Measurements from ENCODE around the gene GAL3ST2. TPM values are rescaled to one million over a fixed set of nuclear protein-coding genes. Genes with fewer than 3 reads are reported as not detected.
A peak's percentile ranks its signal among the peaks of the same experiment; 100 is the strongest.
"Not testable (repeated sequence)": the region's sequence is repeated elsewhere in the genome, so short reads cannot be mapped to it uniquely, and the experiment has no call there.

GAL3ST2 gene
- total RNA-seq, 1 donor from 2014 or later = 1.3 TPM

DNA sequence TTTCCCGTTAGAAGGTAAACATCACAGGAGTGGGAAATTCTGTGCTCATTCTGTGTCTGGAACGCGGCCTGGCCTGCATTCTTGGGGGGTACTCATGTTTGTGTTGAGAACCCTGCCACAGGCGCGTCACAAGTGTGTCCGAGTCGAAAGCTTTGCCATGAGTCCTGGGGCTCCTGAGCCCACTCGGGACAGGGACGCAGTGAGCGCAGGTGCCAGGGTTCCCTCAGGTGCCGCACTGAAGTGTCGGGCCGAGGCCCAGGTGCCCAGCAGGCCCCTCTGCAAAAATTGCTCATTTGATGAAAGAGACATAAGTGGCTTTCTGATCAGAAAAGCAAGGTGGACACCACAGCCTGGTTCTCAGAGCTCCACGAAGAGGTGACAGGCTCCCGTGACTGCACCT is 37.4 kb upstream of the GAL3ST2 start:
- no peaks in the 10 kb centered on the region for H3K27me3 Mint-ChIP-seq (ENCODE audit: low read depth)
- no peak for DNase-seq (ENCODE audit: low spot score)
- H3K36me3 Mint-ChIP-seq (ENCODE audit: low read depth) = peaks cover 22% of the 10 kb centered on the region
- intact Hi-C loops (cut with micrococcal nuclease) = no loop called here
- no peaks in the 10 kb centered on the region for H3K9me3 Mint-ChIP-seq
- H3K4me3 Mint-ChIP-seq (ENCODE audit: low read depth) = no peak overlapping the region
- peaks cover 27% of the 10 kb centered on the region for H3K4me1 Mint-ChIP-seq (ENCODE audit: low read depth)
- H3K27ac Mint-ChIP-seq = peak overlapping the region; percentile 59

DNA sequence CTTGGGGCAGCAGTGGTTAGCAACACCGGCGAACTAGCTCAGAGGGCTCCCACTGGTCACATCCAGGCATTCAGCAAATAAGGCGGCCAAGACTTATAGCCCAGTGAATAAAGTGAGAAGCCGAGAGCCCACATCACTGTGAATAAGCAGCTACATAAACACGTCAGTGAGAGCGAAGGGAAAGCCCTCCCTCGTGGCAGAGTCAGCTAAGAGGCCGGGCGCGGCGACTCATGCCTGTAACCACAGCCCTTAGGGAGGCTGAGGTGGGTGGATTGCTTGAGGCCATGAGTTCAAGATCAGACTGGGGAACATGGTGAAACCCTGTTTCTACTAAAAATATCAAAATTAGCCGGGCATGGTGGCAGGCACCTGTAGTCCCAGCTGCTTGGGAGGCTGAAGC is 37.0 kb upstream of the GAL3ST2 start:
- Mint-ChIP-seq H3K27me3 (ENCODE audit: low read depth) (no peaks in the 10 kb centered on the region), H3K36me3 (ENCODE audit: low read depth) (peaks cover 24% of the 10 kb centered on the region), H3K4me3 (ENCODE audit: low read depth) (no peak overlapping the region), H3K9me3 (no peaks in the 10 kb centered on the region), H3K27ac (peak overlapping the region; percentile 59), H3K4me1 (ENCODE audit: low read depth) (peaks cover 27% of the 10 kb centered on the region)
- intact Hi-C loops (cut with micrococcal nuclease) = no loop called here
- DNase-seq (ENCODE audit: low spot score) = no peak

DNA sequence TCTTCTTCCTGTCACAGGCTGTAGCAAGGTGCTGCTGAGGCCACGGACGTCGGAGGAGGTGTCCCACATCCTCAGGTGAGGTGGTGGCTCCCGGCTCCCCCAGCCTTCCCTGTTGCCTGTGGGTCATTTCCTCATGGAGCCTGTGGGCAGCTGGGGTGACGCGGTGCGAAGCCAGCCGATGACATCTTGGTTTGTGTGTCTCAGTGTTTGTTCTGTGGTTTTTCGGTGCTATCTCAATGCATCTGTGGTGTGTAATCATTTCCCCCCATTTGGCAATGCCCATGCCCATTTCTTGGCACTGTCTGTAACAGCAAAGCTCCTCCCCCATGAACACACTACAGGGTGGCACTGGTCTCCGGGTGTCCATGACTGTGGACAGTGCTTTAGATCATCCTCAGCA is 35.6 kb upstream of the GAL3ST2 start:
- no peak for DNase-seq (ENCODE audit: low spot score)
- intact Hi-C loops (cut with micrococcal nuclease) = no loop called here
- peaks cover 2% of the 10 kb centered on the region for H3K9me3 Mint-ChIP-seq
- peak overlapping the region; percentile 14 for H3K27ac Mint-ChIP-seq
- peaks cover 38% of the 10 kb centered on the region for H3K36me3 Mint-ChIP-seq (ENCODE audit: low read depth)
- no peak overlapping the region for H3K4me3 Mint-ChIP-seq (ENCODE audit: low read depth)
- H3K4me1 Mint-ChIP-seq (ENCODE audit: low read depth) = peaks cover 27% of the 10 kb centered on the region
- H3K27me3 Mint-ChIP-seq (ENCODE audit: low read depth) = no peaks in the 10 kb centered on the region

DNA sequence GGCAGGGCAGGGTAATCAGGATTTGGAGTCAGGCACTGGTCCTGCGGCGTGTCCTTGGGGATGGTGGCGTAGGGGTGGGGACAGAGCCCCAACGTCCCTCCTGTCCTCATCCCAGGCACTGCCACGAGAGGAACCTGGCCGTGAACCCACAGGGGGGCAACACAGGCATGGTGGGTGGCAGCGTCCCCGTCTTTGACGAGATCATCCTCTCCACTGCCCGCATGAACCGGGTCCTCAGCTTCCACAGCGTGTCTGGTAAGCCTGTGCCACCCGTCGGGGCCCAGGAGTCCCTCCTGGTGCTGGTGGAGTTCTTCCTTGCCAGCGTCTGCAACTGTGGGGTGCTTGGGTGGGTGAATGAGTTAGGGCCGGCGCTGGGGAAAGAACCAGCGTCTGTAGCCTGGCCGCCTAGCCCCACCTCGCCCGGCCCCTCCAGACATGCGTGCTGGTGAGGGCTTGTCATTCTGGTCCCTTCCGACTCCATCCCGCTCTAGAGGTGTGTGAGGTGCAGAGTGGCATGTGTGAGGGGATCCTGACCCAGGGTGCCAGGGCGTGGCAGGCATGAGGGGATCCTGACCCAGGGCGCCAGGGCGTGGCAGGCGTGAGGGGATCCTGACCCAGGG is 34.2 kb upstream of the GAL3ST2 start:
- intact Hi-C loops (cut with micrococcal nuclease) = no loop called here
- H3K4me1 Mint-ChIP-seq (ENCODE audit: low read depth) = peaks cover 26% of the 10 kb centered on the region
- no peaks in the 10 kb centered on the region for H3K27me3 Mint-ChIP-seq (ENCODE audit: low read depth)
- H3K4me3 Mint-ChIP-seq (ENCODE audit: low read depth) = no peak overlapping the region
- H3K36me3 Mint-ChIP-seq (ENCODE audit: low read depth) = peaks cover 41% of the 10 kb centered on the region
- peaks cover 4% of the 10 kb centered on the region for H3K9me3 Mint-ChIP-seq
- no peak overlapping the region for H3K27ac Mint-ChIP-seq
- DNase-seq (ENCODE audit: low spot score) = no peak

DNA sequence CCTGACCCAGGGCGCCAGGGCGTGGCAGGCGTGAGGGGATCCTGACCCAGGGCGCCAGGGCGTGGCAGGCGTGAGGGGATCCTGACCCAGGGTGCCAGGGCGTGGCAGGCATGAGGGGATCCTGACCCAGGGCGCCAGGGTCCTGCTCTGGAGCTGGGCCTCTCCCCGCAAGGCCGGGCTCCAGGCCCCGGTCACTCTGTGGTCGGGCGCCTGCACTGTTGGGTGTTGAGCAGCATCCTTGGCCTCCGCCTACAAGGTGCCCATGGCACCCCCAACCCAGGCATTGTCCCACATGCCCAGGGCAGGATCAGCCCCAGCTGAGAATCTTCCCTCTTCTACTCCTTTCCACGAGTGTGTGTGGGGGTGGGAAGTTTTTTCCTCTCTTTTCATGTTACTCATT is 33.6 kb upstream of the GAL3ST2 start:
- intact Hi-C loops (cut with micrococcal nuclease); H3K27me3 Mint-ChIP-seq (ENCODE audit: low read depth): not testable (repeated sequence)

DNA sequence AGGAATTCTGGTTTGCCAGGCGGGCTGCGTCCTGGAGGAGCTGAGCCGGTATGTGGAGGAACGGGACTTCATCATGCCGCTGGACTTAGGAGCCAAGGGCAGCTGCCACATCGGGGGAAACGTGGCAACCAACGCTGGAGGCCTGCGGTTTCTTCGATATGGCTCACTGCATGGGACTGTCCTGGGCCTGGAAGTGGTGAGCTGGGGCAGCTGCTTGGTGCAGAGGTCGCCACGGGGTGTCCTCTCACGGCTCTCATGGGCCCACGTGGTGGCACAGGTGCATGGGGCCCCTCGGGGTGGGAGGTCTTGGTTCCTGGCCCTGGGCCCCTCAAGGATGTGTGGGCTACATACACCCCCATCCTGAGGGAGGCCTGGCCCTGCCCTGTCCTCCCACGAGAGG is 33.0 kb upstream of the GAL3ST2 start:
- Mint-ChIP-seq H3K36me3 (ENCODE audit: low read depth) (peaks cover 34% of the 10 kb centered on the region), H3K27ac (no peak overlapping the region), H3K9me3 (peaks cover 4% of the 10 kb centered on the region), H3K4me3 (ENCODE audit: low read depth) (no peak overlapping the region), H3K4me1 (ENCODE audit: low read depth) (peaks cover 20% of the 10 kb centered on the region), H3K27me3 (ENCODE audit: low read depth) (no peaks in the 10 kb centered on the region)
- DNase-seq (ENCODE audit: low spot score) = no peak
- intact Hi-C loops (cut with micrococcal nuclease) = no loop called here

More for the DNA sequence above, 33.6 kb upstream of the GAL3ST2 start:
- DNase-seq (ENCODE audit: low spot score); H3K27ac Mint-ChIP-seq; H3K9me3 Mint-ChIP-seq; H3K4me3 Mint-ChIP-seq (ENCODE audit: low read depth): not testable (repeated sequence)
- H3K36me3 Mint-ChIP-seq (ENCODE audit: low read depth) = peaks cover 36% of the 10 kb centered on the region
- peaks cover 22% of the 10 kb centered on the region for H3K4me1 Mint-ChIP-seq (ENCODE audit: low read depth)

DNA sequence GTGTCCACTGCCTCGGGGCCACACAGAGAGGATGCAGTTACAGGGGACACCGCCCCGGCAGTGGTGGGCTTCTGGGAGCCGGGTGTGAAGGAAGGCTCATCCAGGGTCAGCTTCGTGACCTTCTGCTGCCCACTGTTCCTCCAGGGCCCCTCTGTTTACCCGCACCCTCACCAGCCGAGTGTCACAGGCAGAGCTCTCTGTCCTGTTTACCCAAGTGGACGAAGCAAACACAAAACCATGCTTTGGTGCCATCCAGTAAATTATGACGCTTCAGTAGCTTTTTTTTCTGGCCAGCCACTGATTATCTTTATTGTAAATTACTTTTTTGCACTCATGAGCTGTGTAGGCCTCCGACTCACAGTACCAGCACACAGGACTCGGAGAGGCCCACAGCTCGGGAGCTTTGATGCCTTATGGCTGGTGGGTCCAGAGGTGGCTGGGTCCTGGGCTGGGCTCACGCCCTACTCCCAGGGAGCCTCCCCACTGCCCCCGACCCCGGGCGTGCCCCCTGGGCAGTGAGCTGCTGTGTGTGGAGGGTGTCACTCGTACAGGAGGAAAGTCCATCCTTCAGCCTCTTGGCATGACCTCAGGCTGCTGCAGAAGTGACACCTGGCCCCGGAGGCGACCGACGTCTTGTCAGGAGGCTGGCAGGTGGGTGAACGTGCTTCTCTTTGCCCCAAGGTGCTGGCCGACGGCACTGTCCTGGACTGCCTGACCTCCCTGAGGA is 32.4 kb upstream of the GAL3ST2 start:
- Mint-ChIP-seq H3K4me1 (ENCODE audit: low read depth) (peaks cover 16% of the 10 kb centered on the region), H3K4me3 (ENCODE audit: low read depth) (no peak overlapping the region), H3K9me3 (peaks cover 4% of the 10 kb centered on the region), H3K27ac (no peak overlapping the region), H3K36me3 (ENCODE audit: low read depth) (peaks cover 38% of the 10 kb centered on the region), H3K27me3 (ENCODE audit: low read depth) (no peaks in the 10 kb centered on the region)
- intact Hi-C loops (cut with micrococcal nuclease) = no loop called here
- DNase-seq (ENCODE audit: low spot score) = no peak

DNA sequence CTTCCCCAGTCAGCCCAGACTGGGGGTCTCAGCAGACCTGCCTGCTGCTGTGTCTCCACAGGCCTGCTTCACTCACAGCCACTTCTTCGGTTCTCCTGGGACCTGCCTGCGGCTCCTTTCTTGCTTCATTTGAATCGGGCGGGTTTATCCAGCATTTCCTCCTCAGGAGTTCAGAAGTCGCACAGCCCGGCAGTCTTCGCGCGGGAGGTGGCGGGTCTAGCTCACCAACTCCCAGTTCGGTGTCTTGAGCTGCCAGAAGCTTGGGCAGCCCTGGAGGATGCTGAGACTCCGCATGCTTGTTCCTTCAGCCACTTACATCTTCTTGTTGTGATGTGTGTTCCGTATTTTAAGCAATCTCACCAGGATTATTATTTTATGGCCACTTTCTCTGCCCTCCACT is 31.3 kb upstream of the GAL3ST2 start:
- Mint-ChIP-seq H3K27me3 (ENCODE audit: low read depth) (no peaks in the 10 kb centered on the region), H3K9me3 (peaks cover 4% of the 10 kb centered on the region), H3K4me1 (ENCODE audit: low read depth) (peaks cover 6% of the 10 kb centered on the region), H3K4me3 (ENCODE audit: low read depth) (no peak overlapping the region), H3K27ac (no peak overlapping the region), H3K36me3 (ENCODE audit: low read depth) (peaks cover 43% of the 10 kb centered on the region)
- intact Hi-C loops (cut with micrococcal nuclease) = no loop called here
- no peak for DNase-seq (ENCODE audit: low spot score)

DNA sequence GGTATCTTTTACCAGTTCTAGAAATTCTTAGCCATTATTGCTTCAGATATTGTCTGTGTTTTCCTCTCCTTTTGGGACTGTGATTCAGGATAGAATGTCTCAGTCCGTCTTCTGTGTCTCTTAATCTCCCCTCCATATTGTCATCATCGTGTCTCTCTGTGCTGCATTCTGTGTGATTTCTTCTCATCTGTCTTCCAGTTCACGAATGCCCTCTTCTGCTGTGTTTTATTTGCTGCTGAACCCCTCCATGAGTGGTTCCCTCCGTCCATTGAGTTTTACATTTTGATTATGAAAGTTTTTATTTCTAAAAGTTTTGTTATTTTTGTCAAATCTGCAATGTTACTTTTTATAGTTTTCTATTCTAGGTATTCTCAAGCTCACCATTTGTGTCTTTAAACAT is 30.5 kb upstream of the GAL3ST2 start:
- H3K4me1 Mint-ChIP-seq (ENCODE audit: low read depth) = peaks cover 2% of the 10 kb centered on the region
- H3K27ac Mint-ChIP-seq = no peak overlapping the region
- peaks cover 44% of the 10 kb centered on the region for H3K36me3 Mint-ChIP-seq (ENCODE audit: low read depth)
- intact Hi-C loops (cut with micrococcal nuclease) = no loop called here
- no peak overlapping the region for H3K4me3 Mint-ChIP-seq (ENCODE audit: low read depth)
- no peaks in the 10 kb centered on the region for H3K27me3 Mint-ChIP-seq (ENCODE audit: low read depth)
- no peak for DNase-seq (ENCODE audit: low spot score)
- peaks cover 4% of the 10 kb centered on the region for H3K9me3 Mint-ChIP-seq

DNA sequence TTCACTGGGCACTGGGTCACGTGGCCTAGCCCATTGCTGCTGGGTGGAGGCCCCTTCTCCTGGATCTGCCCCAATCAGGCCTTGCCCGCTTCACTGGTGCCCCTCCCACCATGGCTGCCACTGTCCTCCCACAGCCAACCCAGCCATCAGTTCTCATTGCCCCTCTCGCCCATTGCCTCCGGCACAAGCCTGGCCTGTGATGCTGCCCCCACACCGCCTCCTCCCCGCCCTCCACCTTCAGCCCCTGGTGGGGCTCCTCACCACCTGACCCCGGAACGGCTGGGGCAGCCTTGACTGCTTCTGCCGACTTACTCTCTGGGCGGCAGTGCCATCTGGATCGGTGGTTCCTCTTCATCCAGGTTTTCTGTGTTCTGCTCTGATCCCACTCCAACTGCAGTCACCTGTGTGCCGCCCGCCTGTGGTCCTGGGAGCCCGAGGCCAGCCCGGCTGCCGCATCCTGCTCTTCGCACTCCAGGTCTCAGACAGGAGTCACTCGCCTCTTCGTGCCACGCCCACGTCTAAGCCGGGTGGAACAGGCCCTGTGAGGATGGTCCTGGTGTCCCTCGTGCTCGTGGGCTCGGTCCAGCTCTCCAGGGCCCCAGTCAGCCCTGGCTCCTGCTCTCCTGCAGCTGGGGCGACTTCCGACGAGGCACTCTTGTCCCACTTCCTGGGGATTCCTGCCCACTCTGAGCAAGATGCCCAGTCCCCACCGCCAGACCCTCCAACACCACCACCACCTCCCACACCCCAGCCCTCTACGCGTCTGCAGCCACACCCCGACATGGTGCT is 28.0 kb upstream of the GAL3ST2 start:
- Mint-ChIP-seq H3K27ac (no peak overlapping the region), H3K9me3 (peaks cover 4% of the 10 kb centered on the region), H3K4me3 (ENCODE audit: low read depth) (no peak overlapping the region), H3K36me3 (ENCODE audit: low read depth) (peaks cover 47% of the 10 kb centered on the region), H3K27me3 (ENCODE audit: low read depth) (no peaks in the 10 kb centered on the region), H3K4me1 (ENCODE audit: low read depth) (no peaks in the 10 kb centered on the region)
- DNase-seq (ENCODE audit: low spot score) = no peak
- intact Hi-C loops (cut with micrococcal nuclease) = no loop called here

DNA sequence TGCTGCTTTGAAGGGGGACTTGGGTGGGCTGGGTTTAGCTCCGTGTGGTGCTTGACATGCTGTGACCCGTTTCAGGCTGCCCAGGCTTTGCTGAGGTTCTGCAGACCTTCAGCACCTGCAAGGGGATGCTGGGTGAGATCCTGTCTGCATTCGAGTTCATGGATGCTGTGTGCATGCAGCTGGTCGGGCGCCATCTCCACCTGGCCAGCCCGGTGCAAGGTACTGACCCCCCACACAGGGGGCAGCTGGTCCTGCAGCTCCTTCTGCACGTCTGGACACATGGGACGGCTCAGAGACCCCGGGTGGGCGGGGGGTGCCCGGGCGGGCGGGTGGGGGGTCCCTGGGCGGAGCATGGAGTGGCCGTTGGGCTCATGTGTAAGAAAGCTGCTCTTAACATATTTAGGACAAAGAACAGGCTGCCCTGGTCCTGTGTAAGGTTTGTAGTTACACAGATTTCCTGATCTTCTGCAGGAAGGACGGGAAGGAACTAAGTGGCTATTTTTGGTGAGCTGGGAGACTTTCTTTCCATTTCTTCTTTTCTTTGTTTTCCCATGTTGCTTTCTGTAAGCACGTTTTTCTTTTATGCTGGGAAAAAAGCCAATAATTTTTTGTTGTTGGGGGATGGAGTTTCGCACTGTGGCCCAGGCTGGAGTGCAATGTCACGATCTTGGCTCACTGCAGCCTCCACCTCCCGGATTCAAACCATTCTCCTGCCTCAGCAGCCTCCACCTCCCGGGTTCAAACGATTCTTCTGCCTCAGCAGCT is 26.4 kb upstream of the GAL3ST2 start:
- no peaks in the 10 kb centered on the region for H3K4me1 Mint-ChIP-seq (ENCODE audit: low read depth)
- no peak for DNase-seq (ENCODE audit: low spot score)
- intact Hi-C loops (cut with micrococcal nuclease) = no loop called here
- H3K27me3 Mint-ChIP-seq (ENCODE audit: low read depth) = no peaks in the 10 kb centered on the region
- no peak overlapping the region for H3K4me3 Mint-ChIP-seq (ENCODE audit: low read depth)
- peaks cover 4% of the 10 kb centered on the region for H3K9me3 Mint-ChIP-seq
- H3K36me3 Mint-ChIP-seq (ENCODE audit: low read depth) = peaks cover 39% of the 10 kb centered on the region
- no peak overlapping the region for H3K27ac Mint-ChIP-seq

DNA sequence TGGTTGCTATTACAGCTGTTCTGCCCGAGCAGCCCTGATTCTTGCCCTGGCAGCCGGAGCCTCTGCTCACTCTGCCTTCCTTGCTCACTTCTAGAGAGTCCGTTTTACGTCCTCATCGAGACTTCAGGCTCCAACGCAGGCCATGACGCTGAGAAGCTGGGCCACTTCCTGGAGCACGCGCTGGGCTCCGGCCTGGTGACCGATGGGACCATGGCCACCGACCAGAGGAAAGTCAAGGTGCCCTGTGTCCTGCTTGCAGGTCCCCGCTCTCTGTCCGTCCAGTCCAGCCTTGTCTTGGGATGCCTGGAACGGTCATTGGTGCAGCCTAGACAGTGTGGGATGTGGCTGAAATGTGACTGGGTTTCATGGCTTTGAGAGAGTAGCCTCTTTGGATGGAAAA is 25.5 kb upstream of the GAL3ST2 start:
- Mint-ChIP-seq H3K27me3 (ENCODE audit: low read depth) (no peaks in the 10 kb centered on the region), H3K4me3 (ENCODE audit: low read depth) (no peak overlapping the region), H3K27ac (no peak overlapping the region), H3K4me1 (ENCODE audit: low read depth) (no peaks in the 10 kb centered on the region), H3K36me3 (ENCODE audit: low read depth) (peaks cover 34% of the 10 kb centered on the region), H3K9me3 (peaks cover under 1% of the 10 kb centered on the region)
- DNase-seq (ENCODE audit: low spot score) = no peak
- intact Hi-C loops (cut with micrococcal nuclease) = no loop called here
